ENCODE data around the gene ADAM19. TPM values are rescaled to one million over a fixed set of nuclear protein-coding genes. Genes with fewer than 3 reads are reported as not detected.

The ADAM19 gene
- total RNA-seq, 1 donor from 2014 or later = 4.9 TPM

- no peak for DNase-seq (ENCODE audit: extremely low spot score in 2 of 2)
- H3K4me1 ChIP-seq = peaks cover 48% of the 10 kb centered on the region
- H3K36me3 ChIP-seq = no peaks in the 10 kb centered on the region
- no peaks in the 10 kb centered on the region for H3K9me3 ChIP-seq
- no peak overlapping the region for H3K27ac ChIP-seq
- intact Hi-C loops (cut with DNase I) = no loop called here
- no peak overlapping the region for H3K4me3 ChIP-seq
- H3K27me3 ChIP-seq = no peaks in the 10 kb centered on the region
- TF ChIP-seq CTCF (IDR thresholded peaks at IDR 0.05) (no peak), POLR2A (IDR thresholded peaks at IDR 0.05) (no peak), POLR2AphosphoS5 (IDR thresholded peaks at IDR 0.05; ENCODE audit: insufficient read depth in 1 of 2, low read depth in 1 of 2) (no peak)
Observed at GRCh38 chr5:157559301-157559700, 16.3 kb downstream of the ADAM19 start.

- Histone ChIP-seq H3K9me3 (no peaks in the 10 kb centered on the region), H3K27ac (no peak overlapping the region), H3K36me3 (no peaks in the 10 kb centered on the region), H3K27me3 (no peaks in the 10 kb centered on the region), H3K4me1 (peaks cover 52% of the 10 kb centered on the region), H3K4me3 (no peak overlapping the region)
- no peak for TF ChIP-seq POLR2AphosphoS5 (IDR thresholded peaks at IDR 0.05; ENCODE audit: insufficient read depth in 1 of 2, low read depth in 1 of 2)
- no peak for TF ChIP-seq CTCF (IDR thresholded peaks at IDR 0.05)
- TF ChIP-seq POLR2A (IDR thresholded peaks at IDR 0.05) = no peak
- intact Hi-C loops (cut with DNase I) = no loop called here
- no peak for DNase-seq (ENCODE audit: extremely low spot score in 2 of 2)
Observed at GRCh38 chr5:157558681-157559080, 16.9 kb downstream of the ADAM19 start.

GRCh38 chr5:157558041-157558595, 17.5 kb downstream of the ADAM19 start:
- Histone ChIP-seq H3K9me3 (no peaks in the 10 kb centered on the region), H3K36me3 (no peaks in the 10 kb centered on the region), H3K4me1 (peaks cover 47% of the 10 kb centered on the region), H3K27ac (no peak overlapping the region), H3K4me3 (no peak overlapping the region), H3K27me3 (no peaks in the 10 kb centered on the region)
- intact Hi-C loops (cut with DNase I) = no loop called here
- TF ChIP-seq POLR2AphosphoS5 (IDR thresholded peaks at IDR 0.05; ENCODE audit: insufficient read depth in 1 of 2, low read depth in 1 of 2) (no peak), POLR2A (IDR thresholded peaks at IDR 0.05) (no peak), CTCF (IDR thresholded peaks at IDR 0.05) (no peak)
- DNase-seq (ENCODE audit: extremely low spot score in 2 of 2) = no peak

GRCh38 chr5:157556615-157557418, 18.8 kb downstream of the ADAM19 start:
- Histone ChIP-seq H3K4me3 (no peak overlapping the region), H3K27me3 (no peaks in the 10 kb centered on the region), H3K27ac (no peak overlapping the region), H3K36me3 (no peaks in the 10 kb centered on the region), H3K4me1 (peaks cover 35% of the 10 kb centered on the region), H3K9me3 (no peaks in the 10 kb centered on the region)
- TF ChIP-seq POLR2AphosphoS5 (IDR thresholded peaks at IDR 0.05; ENCODE audit: insufficient read depth in 1 of 2, low read depth in 1 of 2) = no peak
- no peak for DNase-seq (ENCODE audit: extremely low spot score in 2 of 2)
- intact Hi-C loops (cut with DNase I) = no loop called here

- Histone ChIP-seq H3K27ac (peak overlapping the region; percentile 27), H3K27me3 (no peaks in the 10 kb centered on the region), H3K9me3 (no peaks in the 10 kb centered on the region), H3K4me1 (peaks cover 35% of the 10 kb centered on the region), H3K4me3 (no peak overlapping the region), H3K36me3 (no peaks in the 10 kb centered on the region)
- intact Hi-C loops (cut with DNase I) = no loop called here
- DNase-seq (ENCODE audit: extremely low spot score in 2 of 2) = no peak
- TF ChIP-seq CTCF (IDR thresholded peaks at IDR 0.05) = no peak
- no peak for TF ChIP-seq POLR2A (IDR thresholded peaks at IDR 0.05)
- TF ChIP-seq POLR2AphosphoS5 (IDR thresholded peaks at IDR 0.05; ENCODE audit: insufficient read depth in 1 of 2, low read depth in 1 of 2) = no peak
Observed at GRCh38 chr5:157555037-157555640, 20.4 kb downstream of the ADAM19 start.
